22Rv1 (cell line): ENCODE results near the gene MYEF2.

Source experiments
- CTCF ChIP-seq: fragments of 450-650 bp; IDR thresholded peaks from 2 replicates; pipeline ENCODE4 v1.5.1; 2017; ENCODE audit warnings: mild to moderate bottlenecking
- ZFX ChIP-seq: fragments of 450-650 bp; IDR thresholded peaks from 2 replicates; pipeline ENCODE4 v1.6.1; 2017; ENCODE audit warnings: antibody characterized with exemption, borderline replicate concordance

- TF ChIP-seq CTCF = no peak
- no peak for TF ChIP-seq ZFX
Measured at GRCh38 chr15:48085591-48085930, 92.5 kb downstream of the MYEF2 start.
